ENCODE data around the gene PHRF1. TPM values are rescaled to one million over a fixed set of nuclear protein-coding genes. Genes with fewer than 3 reads are reported as not detected.

PHRF1 gene
- total RNA-seq, 1 donor from 2014 or later, result 21.1 TPM

GRCh38 chr11:636511-637332 is 60.5 kb downstream of the PHRF1 start, which contains the start of gene DRD4:
Gene DRD4 (plus strand): TSS chr11:637269. CDS start chr11:637305, 36 bp downstream.
- peaks cover 17% of the 10 kb centered on the region for H3K27me3 ChIP-seq (ENCODE audit: control insufficient read depth, insufficient read depth, low read length)
- H3K4me3 ChIP-seq (ENCODE audit: low read depth, low read length), result no peak within 1 kb of the TSS

GRCh38 chr11:637333-637592 is 61.0 kb downstream of the PHRF1 start:
- DNase-seq (ENCODE audit: low read depth) (no peak), FAIRE-seq (no peak)
- no peak for TF ChIP-seq CTCF (IDR thresholded peaks at IDR 0.05; ENCODE audit: insufficient read depth, low read length, severe bottlenecking)
- Histone ChIP-seq H3K4me3 (ENCODE audit: low read depth, low read length) (no peak overlapping the region), H3K27me3 (ENCODE audit: control insufficient read depth, insufficient read depth, low read length) (peaks cover 17% of the 10 kb centered on the region), H3K36me3 (ENCODE audit: control insufficient read depth, insufficient read depth, low read length) (peaks cover 2% of the 10 kb centered on the region)

More at GRCh38 chr11:636511-637332, 60.5 kb downstream of the PHRF1 start, which contains the start of gene DRD4:
- DNase-seq (ENCODE audit: low read depth) (no peak), FAIRE-seq (no peak)
- peaks cover 2% of the 10 kb centered on the region for H3K36me3 ChIP-seq (ENCODE audit: control insufficient read depth, insufficient read depth, low read length)
- TF ChIP-seq CTCF (IDR thresholded peaks at IDR 0.05; ENCODE audit: insufficient read depth, low read length, severe bottlenecking), result no peak

GRCh38 chr11:637593-638521 is 61.6 kb downstream of the PHRF1 start:
- no peak for DNase-seq (ENCODE audit: low read depth)
- Histone ChIP-seq H3K27me3 (ENCODE audit: control insufficient read depth, insufficient read depth, low read length) (peaks cover 17% of the 10 kb centered on the region), H3K4me3 (ENCODE audit: low read depth, low read length) (no peak overlapping the region), H3K36me3 (ENCODE audit: control insufficient read depth, insufficient read depth, low read length) (no peaks in the 10 kb centered on the region)
- no peak for FAIRE-seq
- no peak for TF ChIP-seq CTCF (IDR thresholded peaks at IDR 0.05; ENCODE audit: insufficient read depth, low read length, severe bottlenecking)

GRCh38 chr11:638631-639331 is 62.5 kb downstream of the PHRF1 start:
- Histone ChIP-seq H3K4me3 (ENCODE audit: low read depth, low read length) (no peak overlapping the region), H3K36me3 (ENCODE audit: control insufficient read depth, insufficient read depth, low read length) (peaks cover 1% of the 10 kb centered on the region), H3K27me3 (ENCODE audit: control insufficient read depth, insufficient read depth, low read length) (peaks cover 17% of the 10 kb centered on the region)
- FAIRE-seq, result no peak
- no peak for TF ChIP-seq CTCF (IDR thresholded peaks at IDR 0.05; ENCODE audit: insufficient read depth, low read length, severe bottlenecking)
- DNase-seq (ENCODE audit: low read depth), result no peak

- FAIRE-seq (no peak), DNase-seq (ENCODE audit: low read depth) (no peak)
- peaks cover 17% of the 10 kb centered on the region for H3K27me3 ChIP-seq (ENCODE audit: control insufficient read depth, insufficient read depth, low read length)
- H3K4me3 ChIP-seq (ENCODE audit: low read depth, low read length), result no peak overlapping the region
- TF ChIP-seq CTCF (IDR thresholded peaks at IDR 0.05; ENCODE audit: insufficient read depth, low read length, severe bottlenecking), result no peak
- peaks cover 5% of the 10 kb centered on the region for H3K36me3 ChIP-seq (ENCODE audit: control insufficient read depth, insufficient read depth, low read length)
These were observed 63.2 kb downstream of the PHRF1 start for GRCh38 chr11:639332-639955.
